Activated CD4-positive, alpha-beta T cell treated with anti-CD3 and anti-CD28 coated beads for 36 hours (primary cell): ENCODE data around the gene FGF1. TPM values are rescaled to one million over a fixed set of nuclear protein-coding genes. Genes with fewer than 3 reads are reported as not detected.
"Not testable (repeated sequence)": the region's sequence is repeated elsewhere in the genome, so short reads cannot be mapped to it uniquely, and the experiment has no call there.

Source experiments
- ATAC-seq: fragments of 200-7000 bp; cut with Tn5 transposase; one replicate; pipeline ENCODE4 v1.10.0; 2021; ENCODE audit warnings: mild to moderate bottlenecking, moderate library complexity
- CTCF ChIA-PET: fragments of 350-600 bp; sonication (Branson Sonifier 250); formaldehyde crosslinking; loops from one replicate; lab custom pipeline; 2021; ENCODE audit warnings: antibody characterized with exemption; lab: Charles Lee
- POLR2A ChIA-PET: fragments of 350-600 bp; sonication (Branson Sonifier 250); formaldehyde crosslinking; loops from one replicate; lab custom pipeline; 2021; ENCODE audit warnings: antibody characterized with exemption, inconsistent platforms; lab: Charles Lee
- DNase-seq: peaks from one replicate; pipeline ENCODE4 v3.0.0-alpha.2; 2020
- H3K27ac Mint-ChIP-seq: one replicate; pipeline ENCODE4 v1.8.0; 2021; ENCODE audit warnings: mixed read lengths
- H3K27me3 Mint-ChIP-seq: one replicate; pipeline ENCODE4 v1.8.0; 2021; ENCODE audit warnings: mixed read lengths
- H3K36me3 Mint-ChIP-seq: one replicate; pipeline ENCODE4 v1.8.0; 2021; ENCODE audit warnings: low read depth, mixed read lengths
- H3K4me1 Mint-ChIP-seq: one replicate; pipeline ENCODE4 v1.8.0; 2021; ENCODE audit warnings: mixed read lengths
- H3K4me3 Mint-ChIP-seq: one replicate; pipeline ENCODE4 v1.8.0; 2021; ENCODE audit warnings: mild to moderate bottlenecking, moderate library complexity, mixed read lengths
- H3K9me3 Mint-ChIP-seq: one replicate; pipeline ENCODE4 v1.8.0; 2021; ENCODE audit warnings: low read depth, mixed read lengths
- intact Hi-C, 2 experiments: fragments of 100-400 bp; cut with DNase I in 1 of 2; cut with micrococcal nuclease in 1 of 2; formaldehyde crosslinking; loops; one replicate each; pipeline versions ENCODE4 v1.14.2 to v1.15.1; 2022 to 2024; cut with DNase I, micrococcal nuclease
- total RNA-seq, 2 experiments: library from RNA; stranded (reverse); gene quantifications; one replicate each; pipeline ENCODE4 v1.2.3, GENCODE V29; 2021

Gene FGF1
- total RNA-seq, 2 experiments from 2014 or later, result not detected

GRCh38 chr5:142655339-142656267, 30.3 kb downstream of the FGF1 start:
- Mint-ChIP-seq H3K4me1 (peaks cover 4% of the 10 kb centered on the region), H3K27ac (no peak overlapping the region), H3K4me3 (no peak overlapping the region), H3K27me3 (peaks cover 2% of the 10 kb centered on the region), H3K9me3 (no peaks in the 10 kb centered on the region), H3K36me3 (no peaks in the 10 kb centered on the region)
- POLR2A ChIA-PET, result interaction anchor here (0.7 to 1.1 kb wide), 2 partner anchors 11 to 58 kb away, joined by 3 to 4 read pairs; no protein-coding TSS in a partner anchor
- ATAC-seq (peak; percentile 97), DNase-seq (peak; percentile 86)
- intact Hi-C loops, result loop anchor here (1.0 to 5.0 kb wide), 5 partner anchors 44 to 233 kb away; no protein-coding TSS in a partner anchor
- CTCF ChIA-PET, result interaction anchor here (0.6 to 3.8 kb wide), 59 partner anchors 10 to 1012 kb away, joined by 3 to 80 read pairs (median 4); partner anchors contain the start of gene ARHGAP26

GRCh38 chr5:142654578-142655058, 31.3 kb downstream of the FGF1 start:
- H3K4me1 Mint-ChIP-seq, result peaks cover 4% of the 10 kb centered on the region
- intact Hi-C loops, result loop anchor here (1.0 to 5.0 kb wide), 5 partner anchors 43 to 234 kb away; no protein-coding TSS in a partner anchor
- ChIA-PET CTCF (interaction anchor here (0.8 to 3.8 kb wide), 19 partner anchors 10 to 395 kb away, joined by 3 to 80 read pairs (median 7); partner anchors contain the start of gene ARHGAP26), POLR2A (no interaction called here)
- no peaks in the 10 kb centered on the region for H3K9me3 Mint-ChIP-seq
- DNase-seq, result no peak
- no peak overlapping the region for H3K4me3 Mint-ChIP-seq
- no peak for ATAC-seq
- H3K36me3 Mint-ChIP-seq, result no peaks in the 10 kb centered on the region
- no peak overlapping the region for H3K27ac Mint-ChIP-seq
- peaks cover 2% of the 10 kb centered on the region for H3K27me3 Mint-ChIP-seq

GRCh38 chr5:142653321-142653720, 32.6 kb downstream of the FGF1 start:
- H3K4me1 Mint-ChIP-seq, result peaks cover 4% of the 10 kb centered on the region
- CTCF ChIA-PET, result interaction anchor here (0.6 to 3.8 kb wide), 6 partner anchors 9 to 489 kb away, joined by 3 to 80 read pairs (median 4); no protein-coding TSS in a partner anchor
- no peak overlapping the region for H3K4me3 Mint-ChIP-seq

GRCh38 chr5:142652563-142652962, 33.3 kb downstream of the FGF1 start:
- peaks cover 4% of the 10 kb centered on the region for H3K4me1 Mint-ChIP-seq
- H3K27ac Mint-ChIP-seq, result no peak overlapping the region
- no peak overlapping the region for H3K4me3 Mint-ChIP-seq
- intact Hi-C loops, result no loop called here
- peaks cover 2% of the 10 kb centered on the region for H3K27me3 Mint-ChIP-seq
- ChIA-PET POLR2A (no interaction called here), CTCF (no interaction called here)
- no peaks in the 10 kb centered on the region for H3K9me3 Mint-ChIP-seq
- DNase-seq, result no peak
- no peak for ATAC-seq
- no peaks in the 10 kb centered on the region for H3K36me3 Mint-ChIP-seq

More at GRCh38 chr5:142653321-142653720, 32.6 kb downstream of the FGF1 start:
- Mint-ChIP-seq H3K27me3 (peaks cover 2% of the 10 kb centered on the region), H3K27ac (no peak overlapping the region), H3K9me3 (no peaks in the 10 kb centered on the region), H3K36me3 (no peaks in the 10 kb centered on the region)
- no peak for ATAC-seq
- intact Hi-C loops, result no loop called here
- POLR2A ChIA-PET, result no interaction called here
- DNase-seq, result no peak

GRCh38 chr5:142650881-142651280, 35.0 kb downstream of the FGF1 start:
- no peak for ATAC-seq
- peaks cover 3% of the 10 kb centered on the region for H3K27me3 Mint-ChIP-seq

GRCh38 chr5:142650060-142650459, 35.8 kb downstream of the FGF1 start:
- DNase-seq, result no peak
- Mint-ChIP-seq H3K4me1 (no peaks in the 10 kb centered on the region), H3K27me3 (peaks cover 7% of the 10 kb centered on the region), H3K4me3 (no peak overlapping the region), H3K27ac (no peak overlapping the region), H3K9me3 (no peaks in the 10 kb centered on the region), H3K36me3 (no peaks in the 10 kb centered on the region)
- no peak for ATAC-seq
- ChIA-PET CTCF (interaction anchor here (1.1 to 1.4 kb wide), 2 partner anchors 48 to 53 kb away, joined by 3 read pairs; no protein-coding TSS in a partner anchor), POLR2A (no interaction called here)
- intact Hi-C loops, result no loop called here

More at GRCh38 chr5:142650881-142651280, 35.0 kb downstream of the FGF1 start:
- ChIA-PET CTCF (interaction anchor here (0.6 to 1.4 kb wide), 6 partner anchors 18 to 52 kb away, joined by 3 to 5 read pairs (median 3); no protein-coding TSS in a partner anchor), POLR2A (no interaction called here)
- Mint-ChIP-seq H3K36me3 (no peaks in the 10 kb centered on the region), H3K4me3 (no peak overlapping the region), H3K27ac (no peak overlapping the region), H3K4me1 (peaks cover 2% of the 10 kb centered on the region), H3K9me3 (no peaks in the 10 kb centered on the region)
- DNase-seq, result no peak
- intact Hi-C loops, result no loop called here

- intact Hi-C loops, H3K4me1 Mint-ChIP-seq, H3K9me3 Mint-ChIP-seq, POLR2A ChIA-PET, H3K36me3 Mint-ChIP-seq, H3K27me3 Mint-ChIP-seq, H3K4me3 Mint-ChIP-seq, ATAC-seq, CTCF ChIA-PET, DNase-seq, H3K27ac Mint-ChIP-seq: not testable (repeated sequence)
Measured at GRCh38 chr5:142648108-142648507, 37.8 kb downstream of the FGF1 start.

- CTCF ChIA-PET, result interaction anchor here (1.2 to 4.5 kb wide), 6 partner anchors 10 to 243 kb away, joined by 3 to 34 read pairs (median 5); no protein-coding TSS in a partner anchor
- H3K9me3 Mint-ChIP-seq, result no peaks in the 10 kb centered on the region
- ATAC-seq, result no peak
Measured at GRCh38 chr5:142645456-142645855, 40.4 kb downstream of the FGF1 start.

GRCh38 chr5:142644640-142645361, 41.1 kb downstream of the FGF1 start:
- POLR2A ChIA-PET, result interaction anchor here (0.6 to 1.0 kb wide), 2 partner anchors 11 to 730 kb away, joined by 4 to 5 read pairs; no protein-coding TSS in a partner anchor
- Mint-ChIP-seq H3K27me3 (peaks cover 12% of the 10 kb centered on the region), H3K9me3 (no peaks in the 10 kb centered on the region), H3K4me1 (peaks cover 3% of the 10 kb centered on the region), H3K27ac (no peak overlapping the region), H3K36me3 (no peaks in the 10 kb centered on the region), H3K4me3 (no peak overlapping the region)
- ATAC-seq (peak; percentile 36), DNase-seq (no peak)
- intact Hi-C loops, result no loop called here
- CTCF ChIA-PET, result interaction anchor here (0.6 to 4.5 kb wide), 8 partner anchors 10 to 497 kb away, joined by 3 to 34 read pairs (median 5); no protein-coding TSS in a partner anchor

More at GRCh38 chr5:142645456-142645855, 40.4 kb downstream of the FGF1 start:
- Mint-ChIP-seq H3K4me3 (no peak overlapping the region), H3K27ac (no peak overlapping the region), H3K27me3 (peaks cover 12% of the 10 kb centered on the region), H3K36me3 (no peaks in the 10 kb centered on the region), H3K4me1 (peaks cover 3% of the 10 kb centered on the region)
- no peak for DNase-seq
- intact Hi-C loops, result no loop called here
- POLR2A ChIA-PET, result interaction anchor here (0.6 kb wide), 1 partner anchor 729 kb away, joined by 5 read pairs; no protein-coding TSS in a partner anchor

- intact Hi-C loops, result no loop called here
- peaks cover 3% of the 10 kb centered on the region for H3K4me1 Mint-ChIP-seq
- ChIA-PET POLR2A (interaction anchor here (1.0 kb wide), 1 partner anchor 12 kb away, joined by 4 read pairs; no protein-coding TSS in a partner anchor), CTCF (interaction anchor here (0.6 to 4.5 kb wide), 5 partner anchors 11 to 975 kb away, joined by 3 to 34 read pairs (median 6); no protein-coding TSS in a partner anchor)
- no peaks in the 10 kb centered on the region for H3K9me3 Mint-ChIP-seq
- no peak overlapping the region for H3K4me3 Mint-ChIP-seq
- no peaks in the 10 kb centered on the region for H3K36me3 Mint-ChIP-seq
- H3K27ac Mint-ChIP-seq, result no peak overlapping the region
- DNase-seq (no peak), ATAC-seq (no peak)
- H3K27me3 Mint-ChIP-seq, result peaks cover 14% of the 10 kb centered on the region
Measured at GRCh38 chr5:142644127-142644526, 41.8 kb downstream of the FGF1 start.
